Effector memory CD4-positive, alpha-beta T cell (primary cell): Measurements from ENCODE around the gene ZNF746.

ENCODE experiments used
- DNase-seq, 3 donors: peaks; one replicate each; pipeline ENCODE4 v3.0.0-alpha.2; 2020
- H3K27ac ChIP-seq: 2 replicates; pipeline ENCODE4 v1.7.0; 2013; ENCODE audit warnings: mild to moderate bottlenecking, low read length, moderate library complexity; ENCODE audit not compliant: insufficient read depth, poor library complexity, severe bottlenecking
- H3K27me3 ChIP-seq: replicated peaks from 2 replicates; pipeline ENCODE4 v1.7.0; 2013; ENCODE audit warnings: mild to moderate bottlenecking, low read length; ENCODE audit not compliant: insufficient read depth, control insufficient read depth, poor library complexity, severe bottlenecking
- H3K36me3 ChIP-seq: 2 replicates; pipeline ENCODE4 v1.7.0; 2013; ENCODE audit warnings: mild to moderate bottlenecking, low read length, moderate library complexity; ENCODE audit not compliant: control insufficient read depth, insufficient read depth
- H3K4me1 ChIP-seq: 2 replicates; pipeline ENCODE4 v1.7.0; 2013; ENCODE audit warnings: low read length, mild to moderate bottlenecking; ENCODE audit not compliant: control insufficient read depth, insufficient read depth, poor library complexity, severe bottlenecking
- H3K4me3 ChIP-seq: 2 replicates; pipeline ENCODE4 v1.7.0; 2013; ENCODE audit warnings: low read length, low read depth, mild to moderate bottlenecking; ENCODE audit not compliant: insufficient read depth, poor library complexity, severe bottlenecking
- H3K9me3 ChIP-seq: 2 replicates; pipeline ENCODE4 v1.7.0; 2013; ENCODE audit warnings: mild to moderate bottlenecking, low read length, moderate library complexity; ENCODE audit not compliant: control insufficient read depth
- total RNA-seq, 3 donors: gene quantifications; one replicate each; lab custom pipeline; 2026; lab: John Stamatoyannopoulos, UW

The ZNF746 gene
- 41.5 to 49.6 (median 42.6) reads per million in 3 donors for total RNA-seq

GRCh38 chr7:149497467-149498261 lies at the start of gene ZNF746:
Gene ZNF746 (minus strand): TSS chr7:149497809. CDS start chr7:149497536, 273 bp downstream.
- Histone ChIP-seq H3K9me3 (no peaks in the 10 kb centered on the region), H3K4me3 (peak within 1 kb of the TSS; percentile 79), H3K36me3 (peaks cover 10% of the 10 kb centered on the region), H3K27me3 (no peaks in the 10 kb centered on the region), H3K27ac (peak within 1 kb of the TSS; percentile 58), H3K4me1 (peaks cover 19% of the 10 kb centered on the region)
- DNase-seq, result peak; percentile 64 to 69 (median 69)

GRCh38 chr7:149547126-149547525 lies 49.5 kb upstream of the ZNF746 start:
- H3K4me1 ChIP-seq, result no peaks in the 10 kb centered on the region
- no peaks in the 10 kb centered on the region for H3K27me3 ChIP-seq
- H3K4me3 ChIP-seq, result no peak overlapping the region
- peaks cover 37% of the 10 kb centered on the region for H3K36me3 ChIP-seq
- H3K9me3 ChIP-seq, result no peaks in the 10 kb centered on the region
- no peak for DNase-seq
- no peak overlapping the region for H3K27ac ChIP-seq

GRCh38 chr7:149546331-149546730 lies 48.7 kb upstream of the ZNF746 start:
- Histone ChIP-seq H3K4me3 (no peak overlapping the region), H3K4me1 (no peaks in the 10 kb centered on the region), H3K9me3 (no peaks in the 10 kb centered on the region), H3K36me3 (peaks cover 29% of the 10 kb centered on the region), H3K27me3 (no peaks in the 10 kb centered on the region), H3K27ac (no peak overlapping the region)
- DNase-seq, result no peak

GRCh38 chr7:149544028-149544427 lies 46.4 kb upstream of the ZNF746 start:
- Histone ChIP-seq H3K27me3 (no peaks in the 10 kb centered on the region), H3K36me3 (peaks cover 11% of the 10 kb centered on the region), H3K4me1 (no peaks in the 10 kb centered on the region), H3K27ac (no peak overlapping the region), H3K9me3 (no peaks in the 10 kb centered on the region), H3K4me3 (no peak overlapping the region)
- no peak for DNase-seq

- peaks cover 21% of the 10 kb centered on the region for H3K9me3 ChIP-seq
- H3K4me3 ChIP-seq, result no peak overlapping the region
- H3K27me3 ChIP-seq, result no peaks in the 10 kb centered on the region
- no peak overlapping the region for H3K27ac ChIP-seq
- H3K4me1 ChIP-seq, result no peaks in the 10 kb centered on the region
- DNase-seq, result no peak
- no peaks in the 10 kb centered on the region for H3K36me3 ChIP-seq
Measured at GRCh38 chr7:149532654-149533053, 35.0 kb upstream of the ZNF746 start.

- peaks cover 21% of the 10 kb centered on the region for H3K9me3 ChIP-seq
- DNase-seq, result no peak
Measured at GRCh38 chr7:149529136-149529718, 31.6 kb upstream of the ZNF746 start.

GRCh38 chr7:149527414-149527813 lies 29.8 kb upstream of the ZNF746 start:
- Histone ChIP-seq H3K9me3 (peaks cover 21% of the 10 kb centered on the region), H3K27ac (no peak overlapping the region), H3K36me3 (no peaks in the 10 kb centered on the region), H3K4me1 (no peaks in the 10 kb centered on the region), H3K4me3 (no peak overlapping the region), H3K27me3 (no peaks in the 10 kb centered on the region)
- no peak for DNase-seq

More at GRCh38 chr7:149529136-149529718, 31.6 kb upstream of the ZNF746 start:
- Histone ChIP-seq H3K27me3 (no peaks in the 10 kb centered on the region), H3K27ac (no peak overlapping the region), H3K36me3 (no peaks in the 10 kb centered on the region), H3K4me1 (no peaks in the 10 kb centered on the region), H3K4me3 (no peak overlapping the region)

GRCh38 chr7:149525280-149525679 lies 27.7 kb upstream of the ZNF746 start:
- Histone ChIP-seq H3K27ac (no peak overlapping the region), H3K4me3 (no peak overlapping the region), H3K9me3 (peaks cover 14% of the 10 kb centered on the region), H3K27me3 (no peaks in the 10 kb centered on the region), H3K4me1 (no peaks in the 10 kb centered on the region), H3K36me3 (no peaks in the 10 kb centered on the region)
- no peak for DNase-seq

GRCh38 chr7:149524394-149524793 lies 26.8 kb upstream of the ZNF746 start:
- no peak overlapping the region for H3K27ac ChIP-seq
- H3K27me3 ChIP-seq, result no peaks in the 10 kb centered on the region
- no peak for DNase-seq
- no peaks in the 10 kb centered on the region for H3K4me1 ChIP-seq
- H3K9me3 ChIP-seq, result peaks cover 6% of the 10 kb centered on the region
- H3K4me3 ChIP-seq, result no peak overlapping the region
- H3K36me3 ChIP-seq, result no peaks in the 10 kb centered on the region

GRCh38 chr7:149510248-149510647 lies 12.6 kb upstream of the ZNF746 start:
- H3K4me3 ChIP-seq, result no peak overlapping the region
- no peaks in the 10 kb centered on the region for H3K36me3 ChIP-seq
- DNase-seq, result no peak
- no peaks in the 10 kb centered on the region for H3K27me3 ChIP-seq
- no peaks in the 10 kb centered on the region for H3K4me1 ChIP-seq
- no peaks in the 10 kb centered on the region for H3K9me3 ChIP-seq
- no peak overlapping the region for H3K27ac ChIP-seq
